Measurements from ENCODE around the gene SLC11A2.
A peak's percentile ranks its signal among the peaks of the same experiment; 100 is the strongest.
"Not testable (repeated sequence)": the region's sequence is repeated elsewhere in the genome, so short reads cannot be mapped to it uniquely, and the experiment has no call there.

SLC11A2 gene

DNA sequence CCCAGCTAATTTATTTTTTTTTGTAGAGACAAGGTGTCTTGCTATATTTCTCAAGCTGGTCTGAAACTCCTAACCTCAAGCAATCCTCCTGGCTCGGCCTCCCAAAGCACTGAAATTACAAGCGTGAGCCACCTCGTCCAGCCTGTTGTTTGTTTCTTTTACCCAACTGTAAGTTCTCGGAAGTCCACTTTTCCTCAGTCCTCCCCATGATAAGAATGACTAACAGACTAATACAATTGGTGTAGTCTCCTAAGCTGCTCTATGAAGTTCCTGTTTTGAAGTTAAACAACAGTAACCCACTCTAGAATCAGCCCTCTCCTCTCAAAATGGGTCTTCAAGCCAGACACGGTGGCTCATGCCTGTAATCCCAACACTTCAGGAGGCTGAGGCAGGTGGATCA, 37.3 kb downstream of the SLC11A2 start:
- no peak for DNase-seq

DNA sequence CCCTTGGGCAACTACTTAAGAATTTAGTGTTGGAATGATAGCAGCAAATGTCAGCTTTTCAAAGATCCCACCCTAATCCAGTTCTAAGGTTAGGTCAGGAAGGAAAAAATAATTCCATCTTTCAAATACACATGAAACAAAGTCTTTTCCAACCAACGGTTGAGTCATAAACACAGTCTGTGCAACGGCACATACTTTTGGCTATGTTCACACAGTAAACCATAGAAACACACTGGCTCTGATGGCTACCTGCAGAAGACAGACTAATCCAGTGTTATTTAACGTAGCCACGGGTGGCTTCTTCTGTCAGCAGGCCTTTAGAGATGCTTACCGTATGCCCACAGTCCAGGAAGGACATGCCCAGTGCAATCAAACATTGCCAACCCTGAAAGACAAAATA, 38.1 kb downstream of the SLC11A2 start:
- DNase-seq = no peak

- DNase-seq = peak in 1 of 2 experiments; percentile 4
Observed at GRCh38 chr12:50986966-50987737, 39.0 kb downstream of the SLC11A2 start.

DNA sequence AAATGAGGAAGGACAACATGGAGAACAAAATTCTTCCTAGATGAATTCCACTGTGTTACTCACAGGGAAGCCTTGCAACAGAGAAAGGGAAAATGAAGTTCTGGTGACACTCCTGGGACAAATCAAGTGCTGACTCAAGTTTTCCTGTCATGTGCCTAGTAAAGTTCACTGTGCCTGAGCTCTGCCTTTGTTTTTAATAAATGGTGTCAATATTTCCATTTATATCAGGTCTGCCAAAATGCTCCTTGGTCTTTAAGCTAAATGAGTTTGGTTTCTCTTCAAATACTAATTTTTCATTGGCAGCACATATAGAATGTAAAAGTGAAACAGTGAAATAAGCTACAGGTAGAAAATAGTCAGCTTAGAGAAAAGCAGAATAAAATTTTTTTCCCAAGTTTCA, 40.9 kb downstream of the SLC11A2 start:
- DNase-seq = no peak

DNA sequence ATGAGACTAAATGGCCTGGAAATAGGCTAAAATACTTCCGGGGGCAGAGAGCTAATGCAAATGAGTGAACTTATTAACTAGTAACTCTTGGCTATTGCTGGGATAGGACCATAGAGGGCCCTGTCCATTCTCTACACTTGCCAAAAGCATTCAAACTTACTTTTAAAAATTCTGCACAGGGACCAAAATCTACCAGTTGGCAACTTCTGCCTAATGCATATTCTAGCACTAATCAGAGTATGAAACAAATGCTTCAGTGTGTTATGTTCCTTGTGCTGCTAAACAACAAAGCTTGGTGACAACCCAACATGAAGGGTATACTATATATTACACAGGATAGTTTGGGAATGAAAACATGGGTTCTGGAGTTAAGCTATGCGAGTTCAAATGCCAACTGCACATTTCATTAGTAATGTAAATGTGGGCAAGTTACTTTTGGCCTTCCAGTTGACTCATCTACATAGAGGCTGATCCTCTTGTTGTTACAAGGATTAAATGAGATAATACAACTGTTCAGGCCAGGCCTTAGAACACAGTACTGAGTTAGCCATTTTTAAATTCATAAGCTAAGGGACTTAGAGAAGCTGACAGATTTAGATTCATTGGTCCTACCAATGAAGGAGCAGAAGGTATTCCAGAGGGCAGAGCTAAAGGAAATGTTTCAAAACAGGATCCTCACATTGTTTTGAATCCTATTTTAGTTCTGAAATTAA, 41.4 kb downstream of the SLC11A2 start:
- no peak for DNase-seq

- DNase-seq = no peak
Observed at GRCh38 chr12:50981319-50982239, 44.6 kb downstream of the SLC11A2 start.

- no peak for DNase-seq
Observed at GRCh38 chr12:50980545-50980944, 45.6 kb downstream of the SLC11A2 start.

DNA sequence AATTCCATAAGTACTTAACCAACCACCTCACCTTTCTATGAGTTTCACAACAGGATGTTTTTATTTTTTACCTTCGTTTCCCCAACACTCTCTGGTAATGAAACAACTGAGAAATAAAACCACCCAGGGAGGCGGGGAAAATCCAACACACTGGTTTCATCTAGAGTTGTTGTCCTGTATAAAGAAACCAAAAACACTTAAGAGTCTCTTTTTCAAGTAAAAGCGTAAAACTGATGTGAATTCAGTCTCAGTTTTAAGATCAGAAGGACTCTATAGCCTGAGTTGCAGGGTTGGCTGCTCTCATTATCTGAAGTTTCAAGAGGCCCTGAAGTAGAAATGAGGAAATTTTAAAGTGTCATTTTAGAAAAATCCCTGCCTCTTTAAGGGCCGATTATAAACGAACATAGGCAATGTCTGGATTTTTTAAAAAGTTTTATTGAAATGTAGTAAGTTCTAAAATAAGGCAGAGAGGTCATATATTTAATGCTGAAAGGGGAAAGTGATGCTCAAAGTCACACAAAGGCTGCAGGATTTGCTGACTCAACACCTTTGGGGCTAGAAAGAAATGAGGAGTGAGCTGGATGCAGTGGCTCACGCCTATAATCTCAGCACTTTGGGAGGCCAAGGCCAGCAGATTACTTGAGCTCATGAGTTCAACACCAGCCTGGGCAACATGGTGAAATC, 46.7 kb downstream of the SLC11A2 start:
- no peak for DNase-seq

DNA sequence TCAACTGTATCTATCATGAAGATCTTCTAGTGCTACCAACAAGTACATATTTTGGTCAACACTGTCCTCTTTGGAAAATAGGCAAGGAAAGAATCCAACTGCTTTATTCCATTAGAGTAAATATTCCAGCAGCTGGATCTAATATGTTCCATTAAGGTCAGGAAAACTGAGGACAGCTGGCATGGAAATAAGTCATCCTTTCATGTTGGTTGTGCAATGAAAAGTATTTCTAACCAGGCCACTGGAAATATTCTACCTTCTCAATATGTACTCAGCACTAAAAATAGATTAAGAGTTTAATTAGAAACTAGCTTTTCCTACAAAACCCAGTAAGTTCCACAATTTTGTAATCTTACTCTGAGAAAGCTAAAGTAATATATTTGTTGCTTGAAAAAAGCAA, 54.2 kb downstream of the SLC11A2 start:
- no peak for DNase-seq

GRCh38 chr12:50964432-50964831, 61.8 kb downstream of the SLC11A2 start:
- no peak for DNase-seq

DNA sequence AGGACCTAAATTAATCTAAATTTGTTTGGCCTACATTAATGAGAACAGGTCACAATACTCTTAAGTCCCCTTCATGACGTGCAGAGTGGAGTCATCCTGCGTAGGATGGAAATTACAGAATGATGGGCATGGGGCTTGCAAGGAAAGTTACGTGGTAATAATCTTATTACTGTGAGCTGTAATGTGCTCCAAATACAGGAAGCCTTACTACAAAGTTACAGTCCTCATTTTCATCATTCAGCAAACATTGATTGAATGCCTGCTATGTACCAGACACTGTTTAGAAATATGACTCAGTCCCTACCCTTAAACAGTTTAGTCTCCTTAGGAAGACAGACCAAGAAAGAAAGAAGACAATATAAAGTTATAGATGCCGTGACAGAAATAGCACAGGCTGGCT, 64.5 kb downstream of the SLC11A2 start:
- DNase-seq = no peak

DNA sequence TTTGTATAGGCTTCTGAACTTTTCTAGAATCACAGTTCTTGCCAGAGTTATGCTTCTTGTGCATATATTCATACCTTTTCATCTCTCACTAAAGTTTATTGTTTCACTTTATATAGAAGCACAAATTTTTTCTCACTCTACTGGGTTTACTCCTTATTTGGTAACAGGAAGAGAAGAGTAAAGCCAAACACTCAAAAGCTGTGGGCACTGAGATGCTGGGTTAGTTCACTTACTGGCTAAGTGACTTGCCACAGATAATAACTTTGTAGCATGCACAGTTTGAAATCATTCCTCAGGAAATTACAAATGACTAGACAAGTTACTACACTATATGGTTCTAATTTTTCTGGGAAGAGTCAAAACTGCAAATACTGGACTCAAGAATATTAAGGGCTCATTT, 66.1 kb downstream of the SLC11A2 start:
- DNase-seq = no peak

DNA sequence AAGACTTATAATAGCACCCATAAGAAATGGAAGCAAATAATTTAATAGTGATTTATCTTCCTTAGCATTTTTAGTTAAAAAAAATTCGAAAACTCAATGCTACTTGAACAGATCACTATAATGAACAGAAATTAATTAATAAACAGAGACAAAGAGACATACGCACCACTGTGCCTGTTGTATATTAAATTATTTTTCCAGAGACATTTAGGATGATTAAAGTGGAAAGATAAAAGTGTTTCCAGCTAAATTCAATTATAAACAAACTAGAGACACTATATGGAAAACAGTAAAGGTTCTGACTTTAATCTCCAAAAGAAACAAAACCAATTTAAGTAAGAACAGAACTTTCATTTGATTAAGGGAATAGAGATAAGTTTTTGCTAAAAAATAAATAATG, 70.5 kb downstream of the SLC11A2 start:
- DNase-seq = no peak

DNA sequence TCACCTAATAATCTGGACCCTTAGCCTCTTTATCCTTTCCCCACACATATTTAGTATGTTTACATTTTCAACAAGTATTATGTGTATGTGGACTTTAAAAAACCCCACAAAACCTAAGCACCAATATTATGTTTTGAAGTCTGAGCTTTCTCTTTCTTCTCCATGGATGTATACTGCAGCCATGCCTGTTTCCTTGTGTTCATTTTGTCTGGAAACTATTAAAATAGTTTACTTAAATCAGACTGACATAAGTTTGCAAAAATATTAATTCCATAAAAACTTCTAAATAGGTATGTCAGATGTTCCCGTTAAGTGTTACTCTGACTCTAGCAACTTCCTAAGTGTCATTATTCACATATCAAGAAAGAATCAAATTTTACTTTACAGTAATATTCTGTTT, 70.9 kb downstream of the SLC11A2 start:
- DNase-seq = no peak

- not testable (repeated sequence) for DNase-seq
Observed at GRCh38 chr12:50954789-50955188, 71.4 kb downstream of the SLC11A2 start.

DNA sequence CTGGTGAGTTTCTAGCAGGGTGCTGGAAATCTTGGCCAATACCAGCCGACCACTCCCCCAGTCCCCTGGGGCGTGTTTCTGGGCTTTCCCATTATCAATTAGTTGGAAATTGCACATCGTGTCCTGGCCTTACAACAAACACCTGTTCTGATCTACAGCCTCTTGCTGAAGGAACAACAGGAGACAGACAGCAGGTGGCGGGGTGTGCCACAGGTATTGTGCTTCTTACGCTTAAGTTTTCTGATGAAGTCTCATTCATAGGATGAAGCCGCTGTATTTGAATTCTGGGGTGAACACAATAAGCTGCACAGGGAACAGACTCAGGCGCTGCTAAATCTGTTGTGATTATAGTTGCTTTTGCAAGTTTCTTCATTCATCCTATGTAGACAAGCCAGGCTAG, 73.1 kb downstream of the SLC11A2 start:
- no peak for DNase-seq

DNA sequence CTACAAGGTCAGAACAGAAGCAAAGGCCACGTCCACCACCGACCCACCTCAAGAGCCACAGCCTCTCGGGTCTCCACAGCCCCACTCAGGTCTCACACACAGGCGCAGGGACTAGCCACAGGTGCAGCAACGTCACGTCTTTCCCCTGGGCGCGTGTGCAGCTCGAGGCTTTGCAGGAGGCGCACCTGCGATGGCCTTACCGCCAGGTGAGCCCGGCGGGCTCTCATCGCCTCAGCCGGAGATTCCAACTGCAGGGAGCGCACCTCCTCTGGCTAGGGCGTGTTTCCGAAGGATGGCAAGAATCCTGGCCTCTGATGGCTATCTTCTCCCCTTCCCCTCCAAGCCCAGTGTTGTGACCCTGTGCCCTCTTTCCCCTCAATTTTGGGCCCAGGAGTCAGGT, 73.7 kb downstream of the SLC11A2 start, which contains the start of gene HIGD1C:
Gene HIGD1C (plus strand): TSS at position 35 of the 400 bp plus-strand sequence. CDS start 1,455 bp downstream, outside the sequence.
- DNase-seq = no peak

DNA sequence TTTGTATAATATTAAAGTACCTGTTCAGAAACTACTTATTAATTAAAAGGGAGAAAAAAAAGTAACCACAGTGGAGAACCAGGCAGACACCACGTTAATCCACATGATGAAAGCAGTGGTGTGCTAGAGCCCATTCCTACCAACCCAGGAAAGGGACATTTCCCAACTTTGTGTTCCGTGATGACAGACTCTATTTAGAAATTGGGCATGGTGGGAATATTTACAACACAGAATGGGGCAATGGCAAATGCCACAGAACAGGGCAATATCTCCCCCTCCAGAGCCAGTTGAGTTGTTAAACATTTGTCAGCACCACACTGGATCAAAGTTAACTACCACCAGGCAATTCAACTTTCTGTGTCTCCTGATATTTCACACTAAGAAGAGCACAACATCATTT, 75.1 kb downstream of the SLC11A2 start:
- DNase-seq = no peak

DNA sequence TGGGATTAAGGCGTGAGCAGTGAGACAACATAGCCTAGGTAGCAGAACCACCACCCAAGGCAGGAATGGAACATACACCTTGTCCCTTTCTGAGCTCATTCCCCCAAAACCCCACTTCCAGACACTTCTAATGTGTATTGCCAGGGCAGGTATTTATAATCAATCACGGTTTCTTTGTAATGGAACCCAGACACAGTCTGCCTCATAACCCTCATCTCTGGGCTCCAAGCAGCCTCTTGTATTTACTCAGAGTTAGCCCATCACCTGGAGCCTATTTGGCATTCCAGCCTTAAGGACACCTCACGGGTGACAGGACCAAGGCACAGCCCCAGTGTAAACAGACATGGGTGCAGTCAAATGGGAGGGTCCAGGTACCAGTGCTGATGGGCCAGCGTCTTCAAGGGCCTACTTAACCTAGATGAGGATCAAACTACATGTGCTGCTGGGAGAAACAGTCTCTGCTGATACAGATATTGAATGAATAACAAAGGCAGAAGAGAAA, 76.3 kb downstream of the SLC11A2 start:
- DNase-seq = no peak

GRCh38 chr12:50948798-50949197, 77.4 kb downstream of the SLC11A2 start:
- no peak for DNase-seq

GRCh38 chr12:50947933-50948626, 78.1 kb downstream of the SLC11A2 start:
- DNase-seq = no peak

DNA sequence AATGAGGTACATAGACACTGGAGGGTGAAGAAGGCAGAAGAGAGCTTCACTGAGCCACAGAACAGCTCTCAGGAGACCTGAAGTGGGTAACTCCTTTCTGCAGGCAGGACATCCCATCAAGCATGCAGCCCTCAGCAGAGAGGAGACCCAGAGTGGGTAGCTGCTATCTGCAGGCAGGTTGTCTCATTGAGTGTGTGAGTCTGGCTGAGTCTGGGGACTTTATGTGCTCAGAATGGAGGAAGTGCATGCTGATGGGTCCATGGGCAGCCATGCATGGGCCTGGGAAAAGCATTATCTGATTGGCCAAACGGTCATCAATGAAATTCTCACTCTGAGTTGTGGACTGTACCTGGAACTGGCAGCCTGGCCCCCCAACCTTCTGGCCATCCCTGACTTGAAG, 88.5 kb downstream of the SLC11A2 start:
- no peak for DNase-seq

Measured in cerebellar nuclear complex (tissue), 1 donor.